ENCODE results near the gene FTMT.
"Not testable (repeated sequence)": the region's sequence is repeated elsewhere in the genome, so short reads cannot be mapped to it uniquely, and the experiment has no call there.

Gene FTMT

DNA sequence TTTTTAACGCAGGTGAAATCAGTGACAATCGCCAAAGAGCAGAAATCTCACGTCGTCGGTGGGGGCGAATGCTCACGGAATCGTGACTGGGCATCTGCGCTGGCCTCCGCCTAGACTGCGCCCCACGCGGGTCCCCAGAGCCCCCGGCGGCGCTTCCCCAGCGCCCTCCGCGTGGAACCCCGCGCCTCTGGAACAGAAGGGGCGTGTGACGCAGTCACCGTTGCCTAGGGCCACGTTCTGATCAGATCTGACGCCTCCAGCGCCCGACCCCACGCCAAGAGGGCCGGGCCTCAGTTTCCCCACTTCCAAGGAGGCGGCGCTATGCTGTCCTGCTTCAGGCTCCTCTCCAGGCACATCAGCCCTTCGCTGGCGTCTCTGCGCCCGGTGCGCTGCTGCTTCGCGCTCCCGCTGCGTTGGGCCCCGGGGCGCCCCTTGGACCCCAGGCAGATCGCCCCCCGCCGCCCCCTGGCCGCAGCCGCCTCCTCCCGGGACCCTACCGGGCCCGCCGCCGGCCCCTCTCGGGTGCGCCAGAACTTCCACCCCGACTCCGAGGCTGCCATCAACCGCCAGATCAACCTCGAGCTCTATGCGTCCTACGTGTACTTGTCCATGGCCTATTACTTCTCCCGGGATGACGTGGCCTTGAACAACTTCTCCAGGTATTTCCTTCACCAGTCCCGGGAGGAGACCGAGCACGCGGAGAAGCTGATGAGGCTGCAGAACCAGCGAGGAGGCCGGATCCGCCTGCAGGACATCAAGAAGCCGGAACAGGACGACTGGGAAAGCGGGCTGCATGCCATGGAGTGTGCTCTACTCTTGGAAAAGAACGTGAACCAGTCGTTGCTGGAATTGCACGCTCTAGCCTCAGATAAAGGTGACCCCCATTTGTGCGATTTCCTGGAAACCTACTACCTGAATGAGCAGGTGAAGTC, at the start of gene FTMT:
FTMT (plus strand) TSS at position 240 of the 932 bp plus-strand sequence; CDS start at position 322, 82 bp downstream.
- no peak for DNase-seq

DNA sequence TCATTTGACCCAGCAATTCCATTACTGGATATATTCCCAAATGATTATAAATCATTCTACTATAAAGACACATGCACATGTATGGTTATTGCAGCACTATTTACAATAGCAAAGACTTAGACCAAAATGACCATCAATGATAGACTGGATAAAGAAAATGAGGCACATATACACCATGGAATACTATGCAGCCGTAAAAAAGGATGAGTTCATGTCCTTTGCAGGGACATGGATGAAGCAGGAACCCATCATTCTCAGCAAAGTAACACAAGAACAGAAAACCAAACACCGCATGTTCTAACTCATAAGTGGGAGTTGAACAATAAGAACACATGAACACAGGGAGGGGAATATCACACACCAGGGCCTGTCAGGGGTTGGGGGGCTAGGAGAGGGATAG, 46.4 kb upstream of the FTMT start:
- not testable (repeated sequence) for DNase-seq

DNA sequence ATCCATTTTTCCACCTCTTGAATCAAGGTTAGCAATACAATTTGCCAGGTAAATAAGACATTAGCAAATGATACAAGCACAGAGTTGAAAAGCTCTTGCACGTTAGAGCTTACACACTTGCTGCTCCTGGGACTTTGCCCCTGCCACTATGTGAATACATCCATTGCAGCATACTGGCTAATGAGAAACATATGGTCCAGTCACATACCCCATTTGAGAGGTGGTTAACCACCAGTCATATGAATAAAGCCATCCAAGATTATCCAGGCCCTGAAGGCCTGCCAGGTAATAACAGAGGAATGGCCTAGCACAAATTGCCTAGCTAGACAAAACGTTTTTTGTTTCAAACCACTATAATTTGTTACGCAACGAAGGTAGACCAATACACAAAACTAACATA, 45.8 kb upstream of the FTMT start:
- no peak for DNase-seq

DNA sequence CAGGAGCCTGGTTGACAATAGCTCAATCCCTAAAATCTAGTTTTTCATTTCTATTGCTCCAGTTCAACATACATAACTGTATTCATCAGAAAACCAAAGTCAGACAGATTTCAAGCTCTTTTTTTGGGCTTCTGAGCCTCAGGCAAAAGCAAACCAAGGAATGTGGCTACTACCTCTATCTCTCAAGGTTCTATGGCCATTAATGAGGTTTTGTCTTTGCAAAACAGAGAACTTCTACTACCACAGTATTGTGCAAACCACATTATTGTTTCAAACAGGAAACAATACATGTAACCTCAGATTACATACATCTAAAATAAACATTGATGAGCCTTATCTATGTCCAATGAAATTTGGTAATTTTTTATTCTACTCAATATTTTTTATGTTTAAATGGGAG, 35.5 kb upstream of the FTMT start:
- DNase-seq, result no peak

DNA sequence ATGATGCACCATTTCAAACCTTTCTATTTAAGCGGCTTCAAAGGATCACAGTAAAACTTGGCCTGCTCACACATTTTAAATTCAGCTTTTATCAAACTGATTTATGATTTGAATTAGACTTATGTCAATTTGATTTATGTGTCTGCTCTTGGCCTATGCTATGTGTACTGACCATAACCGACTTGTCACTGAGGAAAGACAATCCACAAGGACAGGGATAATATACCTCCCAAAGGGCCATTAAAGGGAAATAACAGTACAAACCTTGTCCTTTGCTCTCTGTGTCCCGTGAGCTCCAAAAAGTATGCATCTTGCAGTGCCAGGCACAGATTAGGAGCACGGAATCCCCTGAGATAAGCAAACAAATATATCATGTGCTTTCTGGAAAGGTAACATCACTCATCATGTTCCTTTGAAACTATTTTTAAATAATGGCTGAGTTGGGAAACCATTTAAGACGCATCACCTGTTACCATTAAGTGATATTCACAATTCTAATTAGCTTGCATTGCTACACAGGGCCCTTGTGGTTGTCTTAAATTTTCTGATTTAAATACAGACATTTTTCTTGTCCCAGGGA, 31.9 kb upstream of the FTMT start:
- DNase-seq, result no peak

DNA sequence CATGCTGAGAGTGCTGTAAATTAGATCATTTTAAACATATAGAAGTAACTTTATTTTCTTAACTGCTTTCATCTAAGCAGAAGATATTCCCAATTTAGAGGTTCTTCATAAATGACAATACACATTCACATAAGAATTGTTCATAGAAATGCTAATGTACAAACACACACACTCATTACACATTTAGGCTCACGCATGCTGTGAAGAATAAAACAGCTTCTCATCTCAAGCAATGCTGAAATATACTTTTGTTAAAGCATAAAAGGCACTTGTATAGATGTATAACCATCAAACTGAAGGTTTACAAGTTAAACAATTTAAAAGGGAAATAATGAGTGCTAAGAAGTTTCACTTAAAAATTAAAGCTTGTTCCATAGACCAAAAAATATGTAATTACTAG, 18.1 kb upstream of the FTMT start:
- DNase-seq, result no peak

DNA sequence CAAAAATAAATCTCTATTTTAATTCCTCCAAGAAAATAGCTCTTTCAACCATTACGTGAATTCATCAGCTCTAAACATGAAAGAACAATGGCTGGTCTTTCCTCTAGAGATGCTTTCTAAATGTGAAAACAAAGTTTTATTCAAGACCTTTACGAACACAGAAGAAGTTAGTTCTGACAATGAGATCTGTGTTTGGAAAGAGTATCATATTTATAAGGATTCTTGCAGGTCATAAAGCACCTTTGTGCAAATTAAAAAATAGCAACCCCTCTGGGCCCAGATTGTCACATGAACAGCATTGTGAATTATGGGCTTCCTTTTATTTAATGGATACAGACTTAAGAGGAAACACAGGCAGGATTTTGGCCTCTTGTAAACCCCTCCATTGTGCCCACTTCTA, 17.7 kb upstream of the FTMT start:
- DNase-seq, result no peak

DNA sequence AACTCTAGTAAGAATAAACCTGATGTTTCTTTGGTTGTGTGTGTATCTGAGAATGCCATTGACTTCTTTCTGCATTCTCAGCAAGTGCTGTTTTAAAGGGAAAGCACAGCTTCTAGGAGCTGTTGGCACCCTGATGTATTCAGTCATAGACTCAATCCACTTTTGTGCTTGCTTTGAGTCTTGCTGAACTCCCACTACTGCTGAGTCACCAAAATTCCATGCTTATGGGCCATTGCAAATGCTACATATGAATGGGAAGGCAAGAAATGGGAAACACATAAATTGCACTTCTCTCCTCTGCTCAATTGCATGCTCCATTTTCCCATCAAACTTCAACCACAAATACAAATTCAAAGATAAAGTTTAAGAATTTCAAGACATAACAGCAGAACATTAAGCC, 9.8 kb upstream of the FTMT start:
- no peak for DNase-seq

DNA sequence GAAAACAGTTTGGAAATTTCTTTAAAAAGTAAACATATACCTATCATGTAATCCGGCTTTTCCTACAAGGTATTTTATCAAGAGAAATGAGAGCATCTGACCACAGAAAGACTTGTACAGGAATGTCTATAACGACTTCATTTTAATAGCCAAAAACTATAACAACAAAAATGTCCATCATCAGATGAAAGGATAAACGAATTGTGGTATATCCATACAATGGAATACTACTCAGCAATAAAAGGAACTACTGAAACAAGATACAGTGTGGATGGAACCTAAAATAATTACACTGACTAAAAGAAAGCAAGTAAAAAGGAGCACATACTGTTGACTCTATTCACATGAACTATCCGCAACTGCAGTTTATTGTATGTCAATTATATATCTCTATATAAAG, 1.4 kb upstream of the FTMT start:
- DNase-seq, result no peak

DNA sequence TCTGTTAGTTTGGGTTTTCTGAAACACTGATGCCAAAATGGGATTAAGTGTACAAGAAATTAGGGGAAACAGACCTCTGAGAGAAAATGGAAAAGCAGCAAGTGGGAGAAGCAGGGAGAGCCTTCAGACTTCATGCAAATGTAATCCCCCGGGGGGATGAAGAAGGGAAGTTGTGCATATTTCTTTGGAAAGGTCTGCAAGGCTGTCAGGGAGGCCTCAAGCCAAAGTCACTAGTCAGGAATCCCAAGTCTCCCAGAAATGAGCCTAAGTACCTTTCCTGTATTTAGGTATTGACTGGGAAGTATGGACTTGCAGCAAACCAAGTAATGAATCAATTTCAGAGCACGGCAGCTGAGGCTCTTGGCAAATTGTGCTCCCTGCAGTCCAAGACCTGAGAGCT, 2.2 kb downstream of the FTMT start:
- DNase-seq, result no peak

DNA sequence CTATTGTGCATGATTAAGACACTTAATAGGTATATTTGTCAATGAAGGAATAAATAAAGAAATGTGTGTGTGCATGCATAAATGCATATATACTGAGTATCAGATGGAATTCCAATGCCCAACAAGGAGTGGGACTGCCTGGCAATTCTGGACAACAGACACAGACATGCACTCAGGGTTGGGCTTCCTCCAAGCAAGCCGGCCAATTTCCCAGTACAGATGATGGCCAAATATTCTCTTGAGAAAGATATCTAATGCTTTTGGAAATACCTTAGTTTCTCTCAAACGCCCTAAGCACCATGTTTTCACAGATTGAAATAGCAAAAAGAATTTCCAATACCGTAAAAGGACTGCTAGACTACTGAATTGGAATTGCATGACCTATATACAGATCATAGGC, 11.1 kb downstream of the FTMT start:
- no peak for DNase-seq

DNA sequence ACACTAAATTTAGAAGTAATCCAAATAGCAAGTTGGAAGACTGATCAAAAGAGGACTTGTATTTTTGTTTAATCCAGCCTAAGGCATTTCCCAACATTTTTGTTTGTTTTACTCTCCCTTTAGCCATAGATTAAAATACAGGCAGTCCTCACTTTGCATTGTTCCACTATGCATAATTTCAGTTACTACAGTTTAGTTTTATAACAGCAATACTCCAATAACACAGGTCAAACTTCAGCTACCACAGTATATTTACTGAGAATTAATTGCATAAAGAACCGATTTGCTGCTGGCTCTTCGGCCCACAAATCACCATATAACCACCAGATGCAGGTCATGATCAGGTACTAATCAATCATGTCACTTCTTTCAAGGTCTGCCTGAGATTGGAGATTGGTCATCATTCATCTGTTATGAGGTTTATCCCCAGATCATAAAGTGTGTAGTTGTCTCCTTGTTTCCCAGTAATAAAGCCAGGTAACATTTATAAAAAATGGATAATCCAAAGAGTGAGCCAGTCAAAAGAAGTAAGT, 12.1 kb downstream of the FTMT start:
- DNase-seq, result no peak

DNA sequence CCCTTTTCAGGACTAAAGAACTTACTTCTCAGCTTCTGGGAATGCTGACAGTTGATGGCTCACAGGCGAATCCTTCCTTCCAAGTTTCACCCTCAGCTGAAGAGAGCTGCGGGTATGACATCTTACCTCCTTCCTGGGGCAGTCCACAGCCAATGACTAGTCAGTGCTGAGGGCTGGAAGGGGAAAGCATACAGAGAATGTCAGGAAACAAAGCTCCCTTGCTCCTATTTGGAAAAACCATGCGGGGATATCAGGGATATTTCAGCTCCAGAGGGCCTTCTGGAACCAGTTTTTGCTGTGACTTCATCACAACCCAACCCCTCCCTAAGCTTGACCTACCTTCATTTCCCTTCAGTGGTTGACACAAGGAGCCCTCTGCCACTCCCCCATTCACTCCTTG, 15.7 kb downstream of the FTMT start:
- DNase-seq, result no peak

DNA sequence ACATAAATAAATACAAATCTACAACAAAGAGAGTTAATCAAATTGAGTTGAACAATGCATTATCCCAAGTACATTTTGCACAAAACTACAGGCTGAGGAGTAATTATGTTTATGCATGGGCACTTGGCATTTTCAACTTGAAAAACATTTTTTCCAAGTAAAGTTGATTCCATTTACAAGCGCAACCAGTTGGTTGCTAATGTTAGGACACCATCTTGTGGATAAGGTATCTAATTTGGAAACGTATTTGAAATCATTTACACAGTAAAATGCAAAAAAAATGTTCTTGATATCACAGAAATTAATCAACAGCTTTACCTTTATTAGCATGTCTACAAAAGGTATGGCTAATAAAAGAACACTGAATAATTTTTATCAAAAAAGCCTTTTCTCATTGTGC, 18.8 kb downstream of the FTMT start:
- peak; percentile 5 to 19 for DNase-seq

DNA sequence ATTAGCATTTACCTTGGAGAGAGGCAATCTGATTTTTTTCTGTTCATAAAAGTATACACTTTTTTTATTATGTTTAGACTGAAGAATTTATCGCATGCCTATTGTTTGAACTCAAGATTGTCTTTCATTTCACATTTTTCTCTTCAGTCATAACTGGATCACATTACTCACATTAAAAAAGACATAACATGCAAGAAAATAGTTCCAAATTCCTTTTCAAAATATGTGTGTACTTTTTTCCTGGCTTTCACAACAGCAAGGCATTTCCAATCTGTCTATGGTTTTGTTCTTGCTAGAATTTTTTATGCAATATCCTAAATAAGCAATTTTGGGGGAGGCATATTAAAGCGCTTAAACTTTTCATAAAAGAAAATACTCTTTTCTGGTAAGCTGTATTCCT, 21.2 kb downstream of the FTMT start:
- DNase-seq, result no peak

DNA sequence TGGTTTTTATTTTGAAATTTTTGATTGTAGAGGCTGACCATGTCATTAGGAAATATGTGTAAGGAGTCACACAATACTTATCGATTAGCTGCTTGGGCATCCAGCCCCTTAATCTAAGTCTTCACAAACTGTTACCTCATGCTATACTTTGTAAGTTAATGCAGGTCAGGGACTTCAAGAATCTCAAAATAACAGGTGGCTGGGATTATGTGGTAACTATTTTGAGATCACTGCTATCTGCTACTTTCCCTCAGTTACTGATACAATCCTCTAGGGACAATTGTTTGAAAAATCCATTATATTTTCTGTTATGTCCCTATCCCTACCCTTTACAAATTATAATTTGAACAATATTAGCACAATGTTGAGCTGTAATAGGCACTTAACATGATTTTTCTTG, 21.7 kb downstream of the FTMT start:
- DNase-seq, result no peak

DNA sequence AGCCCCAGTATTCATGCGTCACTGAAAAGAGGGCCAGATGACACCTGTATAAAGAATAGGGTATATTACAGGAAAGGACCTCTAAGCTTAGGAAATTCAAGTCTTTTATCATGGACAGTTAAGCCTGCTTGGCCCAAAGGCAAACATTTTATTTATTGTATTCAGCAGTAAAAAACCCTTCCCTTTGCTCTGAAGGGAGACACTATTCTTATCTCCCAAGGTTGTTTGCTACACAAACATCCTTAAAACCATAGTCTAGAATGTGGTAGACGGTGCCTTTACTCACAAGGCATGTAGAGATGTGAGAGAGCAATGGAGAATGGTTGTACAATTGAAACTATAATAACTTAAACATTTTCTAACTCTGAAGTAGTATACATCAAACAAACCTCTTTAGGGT, 33.9 kb downstream of the FTMT start:
- no peak for DNase-seq

DNA sequence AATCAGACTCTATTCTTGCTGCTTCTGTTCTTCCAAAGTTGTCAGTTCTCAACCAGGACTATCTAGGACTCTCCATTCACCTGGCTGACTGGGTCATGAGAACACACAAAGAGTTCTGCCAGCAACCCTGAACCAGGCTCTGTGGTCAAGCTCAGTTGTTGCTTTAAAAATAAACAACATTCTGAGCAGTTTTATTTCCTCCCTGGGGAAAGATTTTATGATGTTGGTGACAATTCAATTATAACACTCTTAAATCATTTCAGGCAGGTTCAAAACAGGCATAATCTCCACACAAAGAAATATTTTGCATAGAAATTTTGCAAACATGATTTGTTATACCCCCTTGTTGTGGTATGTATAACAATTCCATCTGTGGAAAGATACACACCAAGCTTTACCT, 36.0 kb downstream of the FTMT start:
- no peak for DNase-seq

DNA sequence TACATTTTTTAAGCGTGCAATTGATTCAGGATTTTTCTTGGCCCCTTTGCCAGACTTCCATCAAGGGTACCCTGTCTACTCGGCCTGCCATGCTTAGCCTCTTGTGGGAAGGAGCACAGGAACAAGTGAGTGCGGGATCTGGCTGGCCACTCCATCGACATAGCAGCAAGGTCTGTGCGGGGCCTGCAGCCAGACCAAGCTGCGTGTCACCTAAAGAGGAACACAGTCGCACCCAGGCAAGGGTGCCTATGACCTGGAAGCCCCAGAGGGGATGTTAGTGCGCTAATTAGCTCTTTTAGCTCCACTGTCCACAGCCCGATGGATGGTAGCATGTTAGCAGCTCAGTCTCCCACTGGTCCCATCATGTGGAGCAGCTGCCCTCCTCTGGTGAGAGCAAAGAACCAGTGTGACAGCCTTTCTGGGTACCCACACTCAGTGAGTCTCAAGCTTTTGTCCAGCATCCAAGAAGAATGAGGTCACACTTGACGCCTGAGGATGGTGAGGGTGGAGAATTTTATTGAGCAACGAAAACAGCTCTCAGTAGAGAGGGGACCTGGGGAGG, 38.7 kb downstream of the FTMT start:
- DNase-seq, result no peak

DNA sequence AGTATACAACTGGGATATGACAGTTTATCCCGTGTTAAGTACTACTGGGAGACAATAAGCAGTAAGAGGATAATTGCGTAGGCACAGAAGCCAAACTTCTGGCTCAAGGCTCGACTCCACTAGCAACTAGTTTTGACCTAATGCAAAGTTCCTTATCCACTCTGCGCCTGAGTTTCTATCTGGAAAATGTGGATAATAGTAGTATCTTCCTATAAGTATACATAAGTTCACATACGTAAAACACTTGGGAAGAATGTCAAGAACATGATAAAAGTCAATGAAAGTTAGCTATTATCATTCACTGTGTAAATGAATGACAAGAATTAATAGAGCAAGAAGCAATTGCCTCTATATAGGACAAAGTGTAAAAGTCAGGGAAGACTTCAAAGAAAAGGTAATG, 45.7 kb downstream of the FTMT start:
- DNase-seq, result no peak

DNA sequence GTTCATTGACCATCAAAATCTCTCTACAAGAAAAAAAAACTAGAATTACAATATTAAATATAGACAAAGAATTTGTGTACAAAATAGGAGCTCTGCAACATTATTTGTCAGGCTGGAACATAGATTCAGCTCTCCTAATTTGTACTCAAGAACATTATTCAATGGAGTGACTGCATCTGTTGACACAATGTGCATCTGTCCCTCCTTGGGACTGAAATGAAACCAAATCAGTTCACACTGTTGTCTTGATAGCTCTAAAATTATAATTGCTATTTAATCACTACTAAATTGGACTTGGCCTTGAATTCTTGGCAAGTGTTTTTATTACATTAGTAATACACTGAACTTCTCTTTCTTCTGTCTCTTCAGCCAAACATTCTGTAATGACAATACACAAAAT, 47.7 kb downstream of the FTMT start:
- no peak for DNase-seq

All from Kasumi-1 (cell line).